UCSD-AML1 (cell line): Measurements from ENCODE around the gene MTMR4.
"Not testable (repeated sequence)": the region's sequence is repeated elsewhere in the genome, so short reads cannot be mapped to it uniquely, and the experiment has no call there.

Experiments used
- DNase-seq: peaks from one replicate; lab custom pipeline; 2025; ENCODE audit not compliant: unreplicated experiment; lab: John Stamatoyannopoulos, UW

Gene MTMR4

GRCh38 chr17:58527306-58527705 is 12.9 kb upstream of the MTMR4 start:
- peak; percentile 54 for DNase-seq

GRCh38 chr17:58525239-58525638 is 10.8 kb upstream of the MTMR4 start:
- no peak for DNase-seq

GRCh38 chr17:58521680-58522079 is 7.2 kb upstream of the MTMR4 start:
- DNase-seq: no peak

GRCh38 chr17:58520843-58521430 is 6.5 kb upstream of the MTMR4 start:
- peak; percentile 34 for DNase-seq

GRCh38 chr17:58517928-58518609 is 3.6 kb upstream of the MTMR4 start:
- peak; percentile 100 for DNase-seq

GRCh38 chr17:58517378-58517927 is 3.0 kb upstream of the MTMR4 start:
- DNase-seq: no peak

GRCh38 chr17:58516644-58517377 is 2.4 kb upstream of the MTMR4 start:
- DNase-seq: no peak

- DNase-seq: no peak
Observed at GRCh38 chr17:58515286-58515685, 848 bp upstream of the MTMR4 start.

- DNase-seq: no peak
Observed at GRCh38 chr17:58514770-58515157, 326 bp upstream of the MTMR4 start.

GRCh38 chr17:58513267-58513964 is 1.0 kb downstream of the MTMR4 start:
- DNase-seq: no peak

- no peak for DNase-seq
Observed at GRCh38 chr17:58510075-58510474, 4.4 kb downstream of the MTMR4 start.

GRCh38 chr17:58508341-58509067 is 5.9 kb downstream of the MTMR4 start:
- no peak for DNase-seq

GRCh38 chr17:58507123-58507634 is 7.3 kb downstream of the MTMR4 start:
- DNase-seq: no peak

GRCh38 chr17:58506354-58507080 is 7.9 kb downstream of the MTMR4 start:
- DNase-seq: no peak

- DNase-seq: no peak
Observed at GRCh38 chr17:58504826-58505351, 9.5 kb downstream of the MTMR4 start.

GRCh38 chr17:58503866-58504265 is 10.6 kb downstream of the MTMR4 start:
- DNase-seq: no peak

GRCh38 chr17:58503134-58503533 is 11.3 kb downstream of the MTMR4 start:
- DNase-seq: not testable (repeated sequence)

GRCh38 chr17:58501451-58501850 is 13.0 kb downstream of the MTMR4 start:
- no peak for DNase-seq

GRCh38 chr17:58498177-58498828 is 16.1 kb downstream of the MTMR4 start:
- no peak for DNase-seq
